K562 (cell line): Measurements from ENCODE around the gene NUBP2. TPM values are rescaled to one million over a fixed set of nuclear protein-coding genes. Genes with fewer than 3 reads are reported as not detected.
A peak's percentile ranks its signal among the peaks of the same experiment; 100 is the strongest.

Experiments used
- ATAC-seq: fragments of 200-7000 bp; cut with Tn5 transposase; 3 replicates; pipeline ENCODE4 v1.9.1; 2020; ENCODE audit warnings: moderate library complexity
- BruUV-seq: library from RNA; stranded (reverse); fragments of 400-500 nt; replicated peaks from 2 replicates; lab custom pipeline; 2021; lab: Mats Ljungman, UMichigan
- CTCF ChIA-PET: fragments of 300-600 bp; formaldehyde crosslinking; extraction: SDS; loops from one replicate; lab custom pipeline; 2021; ENCODE audit warnings: low intra/inter-chr PET ratio; lab: Yijun Ruan, JAX
- POLR2A ChIA-PET: fragments of 300-600, 350-650 bp; sonication (Branson Sonifier 250); formaldehyde crosslinking; extraction: SDS; loops from one replicate; lab custom pipeline; 2021; ENCODE audit warnings: antibody characterized with exemption, inconsistent platforms; lab: Yijun Ruan, JAX
- DNase-seq, 4 experiments: peaks; one replicate each; pipeline versions ENCODE4 v3.0.0 to v3.0.0-alpha.2; 2011 to 2018; ENCODE audit warnings: low spot score in 3 of 4, mixed read lengths in 3 of 4; ENCODE audit errors: extremely low read depth in 1 of 4
- FAIRE-seq: peaks from 2 replicates; lab custom pipeline; 2011; peaks lifted over from hg19 to GRCh38; lab: Jason Lieb, UNC
- H2AFZ ChIP-seq: 2 replicates; pipeline ENCODE4 v1.6.0; 2011; ENCODE audit warnings: low read depth, low read length, control low read depth, inconsistent platforms
- H3K27ac ChIP-seq: fragments of 200-600 bp; 3 replicates; pipeline ENCODE4 v1.8.0; 2011; ENCODE audit warnings: low read depth, mild to moderate bottlenecking, control low read depth, inconsistent platforms, low read length, moderate library complexity, mixed read lengths; ENCODE audit errors: extremely low read depth
- H3K27me3 ChIP-seq, 2 experiments: fragments of 300-600 bp in 1 of 2; 2 replicates in 1 of 2; 3 replicates in 1 of 2; pipeline versions ENCODE4 v1.6.0 to v1.8.0; 2011; ENCODE audit warnings: inconsistent platforms in 2 of 2, low read length in 2 of 2, mild to moderate bottlenecking in 1 of 2, mixed read lengths in 1 of 2, moderate library complexity in 1 of 2; ENCODE audit not compliant: control insufficient read depth in 2 of 2, insufficient read depth in 2 of 2
- H3K36me3 ChIP-seq: fragments of 300-600 bp; 3 replicates; pipeline ENCODE4 v1.8.0; 2011; ENCODE audit warnings: mild to moderate bottlenecking, low read length, inconsistent platforms; ENCODE audit not compliant: control insufficient read depth, insufficient read depth
- H3K4me1 ChIP-seq, 2 experiments: fragments of 200-600 bp in 1 of 2; replicated peaks in 1 of 2; 2 replicates in 1 of 2; 3 replicates in 1 of 2; pipeline versions ENCODE4 v1.5.1 to v1.8.0; 2011; ENCODE audit warnings: inconsistent platforms in 2 of 2, low read length in 2 of 2, mild to moderate bottlenecking in 1 of 2, mixed read lengths in 1 of 2, moderate library complexity in 1 of 2; ENCODE audit not compliant: control insufficient read depth in 2 of 2, insufficient read depth in 2 of 2
- H3K4me2 ChIP-seq: 2 replicates; pipeline ENCODE4 v1.6.1; 2011; ENCODE audit warnings: low read length, control low read depth, inconsistent platforms, mixed read lengths; ENCODE audit not compliant: insufficient read depth
- H3K4me3 ChIP-seq: fragments of 200-600 bp; sonication (generic), shearing (Covaris generic); 2 replicates; pipeline ENCODE4 v1.5.1; 2016; ENCODE audit warnings: control low read depth, inconsistent platforms
- H3K79me2 ChIP-seq: fragments of 200-600 bp; 3 replicates; pipeline ENCODE4 v1.8.0; 2011; ENCODE audit warnings: low read length, inconsistent platforms; ENCODE audit not compliant: control insufficient read depth, insufficient read depth
- H3K9ac ChIP-seq, 2 experiments: 2 replicates each; pipeline versions ENCODE4 v1.6.0 to v1.6.1; 2011; ENCODE audit warnings: low read depth in 2 of 2, low read length in 2 of 2, control low read depth in 1 of 2, inconsistent platforms in 1 of 2, mild to moderate bottlenecking in 1 of 2, mixed read lengths in 1 of 2; ENCODE audit not compliant: insufficient read depth in 1 of 2
- H3K9me1 ChIP-seq: one replicate; pipeline ENCODE4 v1.6.0; 2011; ENCODE audit warnings: inconsistent platforms, mild to moderate bottlenecking, low read length, moderate library complexity; ENCODE audit not compliant: control insufficient read depth, insufficient read depth
- H3K9me3 ChIP-seq: replicated peaks from 2 replicates; pipeline ENCODE4 v1.5.1; 2011; ENCODE audit warnings: low read depth, low read length, inconsistent platforms; ENCODE audit not compliant: control insufficient read depth, insufficient read depth
- H4K20me1 ChIP-seq: replicated peaks from 2 replicates; pipeline ENCODE4 v1.6.1; 2011; ENCODE audit warnings: low read length, inconsistent platforms, mixed read lengths; ENCODE audit not compliant: control insufficient read depth, insufficient read depth
- ELF2 ChIP-seq: fragments of 250-450 bp; sonication (Bioruptor Pico); IDR thresholded peaks from 2 replicates; pipeline ENCODE4 v1.5.0; 2021; ENCODE audit warnings: mild to moderate bottlenecking
- HNRNPL ChIP-seq: fragments of 200-400 bp; formaldehyde crosslinking; IDR thresholded peaks from 2 replicates; pipeline ENCODE4 v1.6.1; 2017; ENCODE audit warnings: low read depth, mild to moderate bottlenecking, low read length
- POLR2A ChIP-seq: fragments of 450-650 bp; conservative IDR thresholded peaks from 2 replicates; pipeline ENCODE4 v1.6.1; 2016
- RBM22 ChIP-seq: fragments of 200-400 bp; formaldehyde crosslinking; IDR thresholded peaks from 2 replicates; pipeline ENCODE4 v1.6.1; 2018; ENCODE audit warnings: low read length, low read depth; ENCODE audit not compliant: poor library complexity, severe bottlenecking
- SUPT5H ChIP-seq: fragments of 450-650 bp; IDR thresholded peaks from 2 replicates; pipeline ENCODE4 v1.6.1; 2016
- ZFX ChIP-seq: sonication (generic); formaldehyde crosslinking; IDR thresholded peaks from 2 replicates; pipeline ENCODE4 v1.8.0; 2022; ENCODE audit warnings: mild to moderate bottlenecking, missing genetic modification reagents, moderate library complexity
- WGBS: fragments of 100-300 bp; shearing (Covaris generic); methylation state at CpG from one replicate; pipeline ENCODE4 v1.1.6; 2016; ENCODE audit warnings: low coverage, mixed read lengths; ENCODE audit not compliant: insufficient coverage; ENCODE audit errors: missing lambda C conversion rate; 5-methylcytosine and 5-hydroxymethylcytosine counted together
- in situ Hi-C: fragments of 300-500 bp; cut with MboI; formaldehyde crosslinking; loops from 4 replicates; pipeline ENCODE4 v1.15.0; 2018; ENCODE audit warnings: inconsistent platforms, mixed read lengths
- intact Hi-C: fragments of 100-400 bp; cut with micrococcal nuclease; formaldehyde crosslinking; loops from 2 replicates; pipeline ENCODE4 v1.14.2; 2022
- polyA plus RNA-seq, 8 experiments: library from polyadenylated mRNA; depleted of rRNA in 4 of 8; stranded (reverse) in 5 of 8; unstranded in 3 of 8; fragments of >200 nt; fragmentation: Nextera tagmentation in 2 of 8; fragmentation: Illumina TruSeq in 1 of 8; extraction: Ambion mirVana in 2 of 8; extraction: Trizol in 1 of 8; gene quantifications; 2 replicates each; pipeline versions ENCODE4 v1.2.1 to v1.2.3, GENCODE V29; 2011 to 2014; ENCODE audit warnings: inconsistent platforms in 1 of 8, missing spikeins in 1 of 8
- total RNA-seq, 7 experiments: library from RNA; depleted of rRNA in 6 of 7; stranded (reverse); fragments of >200 nt in 6 of 7; fragmentation: Illumina TruSeq in 2 of 7; extraction: Trizol in 2 of 7; gene quantifications; 2 replicates each; pipeline versions ENCODE4 v1.2.1 to v1.2.3, GENCODE V29; 2011 to 2021; ENCODE audit warnings: low replicate concordance in 1 of 7
- TF ChIP-seq, protein P1 (sequence below): fragments of 450-650 bp; formaldehyde crosslinking; IDR thresholded peaks from 2 replicates; pipeline ENCODE4 v1.4.0; 2020; ENCODE audit warnings: mild to moderate bottlenecking, moderate library complexity
- TF ChIP-seq, protein P2 (sequence below): sonication (generic); formaldehyde crosslinking; IDR thresholded peaks from 2 replicates; pipeline ENCODE4 v1.8.1; 2023; ENCODE audit warnings: mild to moderate bottlenecking, missing genetic modification reagents

NUBP2 gene
- total and polyA plus RNA-seq, 9 of the 15 experiments (the other 6 are each of a cell fraction or from before 2014, with no cell fraction given): 1.8 to 115 (median 24.0) TPM

DNA sequence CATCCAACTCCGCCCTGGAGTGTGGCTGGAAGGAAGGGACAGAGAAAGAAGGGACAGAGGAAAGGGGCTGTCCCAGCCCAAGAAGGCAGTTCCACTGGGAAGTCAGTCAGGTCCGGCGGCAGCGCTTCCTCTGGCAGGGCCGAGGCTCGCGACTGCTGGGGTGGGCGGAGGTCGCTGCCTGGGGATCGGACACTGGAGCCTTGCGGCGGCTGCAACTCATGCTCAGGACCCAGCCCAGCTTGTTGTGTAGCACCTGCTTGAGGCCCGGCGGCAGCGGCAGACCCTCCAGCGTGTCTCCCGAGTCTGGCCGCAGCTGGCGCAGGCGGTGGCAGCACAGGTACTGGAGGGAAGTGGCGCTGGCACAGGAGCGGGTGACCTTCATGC lies 5.8 kb upstream of the NUBP2 start:
- in situ Hi-C loops: no loop called here
- H3K27me3 ChIP-seq: no peaks in the 10 kb centered on the region
- H4K20me1 ChIP-seq: peaks cover 5% of the 10 kb centered on the region; the same call in 1 of the 2 replicates
- TF ChIP-seq ELF2 (no peak), POLR2A (peak; percentile 26; the same call in 1 of the 2 replicates), SUPT5H (peak; percentile 8; the same call in 1 of the 2 replicates), ZFX (peak; percentile 36), HNRNPL (0 out of 2 replicates have a peak, but pooled peaks have one; percentile 15), RBM22 (peak; percentile 68)
- TF ChIP-seq, protein P1, sequence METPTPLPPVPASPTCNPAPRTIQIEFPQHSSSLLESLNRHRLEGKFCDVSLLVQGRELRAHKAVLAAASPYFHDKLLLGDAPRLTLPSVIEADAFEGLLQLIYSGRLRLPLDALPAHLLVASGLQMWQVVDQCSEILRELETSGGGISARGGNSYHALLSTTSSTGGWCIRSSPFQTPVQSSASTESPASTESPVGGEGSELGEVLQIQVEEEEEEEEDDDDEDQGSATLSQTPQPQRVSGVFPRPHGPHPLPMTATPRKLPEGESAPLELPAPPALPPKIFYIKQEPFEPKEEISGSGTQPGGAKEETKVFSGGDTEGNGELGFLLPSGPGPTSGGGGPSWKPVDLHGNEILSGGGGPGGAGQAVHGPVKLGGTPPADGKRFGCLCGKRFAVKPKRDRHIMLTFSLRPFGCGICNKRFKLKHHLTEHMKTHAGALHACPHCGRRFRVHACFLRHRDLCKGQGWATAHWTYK (CRISPR knock-in tag): no peak
- TF ChIP-seq, protein P2, sequence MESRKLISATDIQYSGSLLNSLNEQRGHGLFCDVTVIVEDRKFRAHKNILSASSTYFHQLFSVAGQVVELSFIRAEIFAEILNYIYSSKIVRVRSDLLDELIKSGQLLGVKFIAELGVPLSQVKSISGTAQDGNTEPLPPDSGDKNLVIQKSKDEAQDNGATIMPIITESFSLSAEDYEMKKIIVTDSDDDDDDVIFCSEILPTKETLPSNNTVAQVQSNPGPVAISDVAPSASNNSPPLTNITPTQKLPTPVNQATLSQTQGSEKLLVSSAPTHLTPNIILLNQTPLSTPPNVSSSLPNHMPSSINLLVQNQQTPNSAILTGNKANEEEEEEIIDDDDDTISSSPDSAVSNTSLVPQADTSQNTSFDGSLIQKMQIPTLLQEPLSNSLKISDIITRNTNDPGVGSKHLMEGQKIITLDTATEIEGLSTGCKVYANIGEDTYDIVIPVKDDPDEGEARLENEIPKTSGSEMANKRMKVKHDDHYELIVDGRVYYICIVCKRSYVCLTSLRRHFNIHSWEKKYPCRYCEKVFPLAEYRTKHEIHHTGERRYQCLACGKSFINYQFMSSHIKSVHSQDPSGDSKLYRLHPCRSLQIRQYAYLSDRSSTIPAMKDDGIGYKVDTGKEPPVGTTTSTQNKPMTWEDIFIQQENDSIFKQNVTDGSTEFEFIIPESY (CRISPR knock-in tag): peak; percentile 91
- TF ChIP-seq, all 486 proteins: peak for 6
- no peak overlapping the region for H3K4me2 ChIP-seq
- H3K79me2 ChIP-seq: peaks cover 37% of the 10 kb centered on the region
- CTCF ChIA-PET: no interaction called here
- WGBS: 89% methylated on average over 13 of the region's 22 CpGs
- FAIRE-seq (no peak), ATAC-seq (no peak), DNase-seq (no peak)
- no peak overlapping the region for H3K4me3 ChIP-seq
- peaks cover 2% of the 10 kb centered on the region for H3K9me1 ChIP-seq
- H3K4me1 ChIP-seq: peaks cover 12 to 94% of the 10 kb centered on the region in 2 experiments; a peak in 4 of 5 replicates
- no peak overlapping the region for H2AFZ ChIP-seq
- no TSS peak for BruUV-seq
- no peak overlapping the region for H3K27ac ChIP-seq
- H3K36me3 ChIP-seq: peaks cover 56% of the 10 kb centered on the region; the same call in 2 of the 3 replicates
- intact Hi-C loops: no loop called here
- no peaks in the 10 kb centered on the region for H3K9me3 ChIP-seq
- H3K9ac ChIP-seq: peak overlapping the region in 1 of 2 experiments; percentile 30; a peak in 1 of 4 replicates
- POLR2A ChIA-PET: interaction anchor here (0.5 to 1.4 kb wide), 6 partner anchors 15 to 475 kb away, joined by 3 to 5 read pairs (median 3); partner anchors contain the start of gene ECI1
